G401 (cell line): ENCODE data around the gene IGF2BP1. TPM values are rescaled to one million over a fixed set of nuclear protein-coding genes. Genes with fewer than 3 reads are reported as not detected.

Experiments
- DNase-seq: peaks from one replicate; pipeline ENCODE4 v3.0.0-alpha.2; 2015; ENCODE audit warnings: low spot score
- in situ Hi-C: cut with HindIII; loops from 2 replicates; pipeline ENCODE4 v1.10.0; 2016; ENCODE audit warnings: low sequenced_read_pairs, mixed read lengths
- total RNA-seq: library from RNA; depleted of rRNA; stranded (reverse); fragments of >200 nt; shearing (Covaris generic); gene quantifications from 2 replicates; pipeline ENCODE4 v1.2.3, GENCODE V29; 2014; rRNA removed

Gene IGF2BP1
- total RNA-seq, result 63.0 and 86.2 TPM in 2 replicates

DNA sequence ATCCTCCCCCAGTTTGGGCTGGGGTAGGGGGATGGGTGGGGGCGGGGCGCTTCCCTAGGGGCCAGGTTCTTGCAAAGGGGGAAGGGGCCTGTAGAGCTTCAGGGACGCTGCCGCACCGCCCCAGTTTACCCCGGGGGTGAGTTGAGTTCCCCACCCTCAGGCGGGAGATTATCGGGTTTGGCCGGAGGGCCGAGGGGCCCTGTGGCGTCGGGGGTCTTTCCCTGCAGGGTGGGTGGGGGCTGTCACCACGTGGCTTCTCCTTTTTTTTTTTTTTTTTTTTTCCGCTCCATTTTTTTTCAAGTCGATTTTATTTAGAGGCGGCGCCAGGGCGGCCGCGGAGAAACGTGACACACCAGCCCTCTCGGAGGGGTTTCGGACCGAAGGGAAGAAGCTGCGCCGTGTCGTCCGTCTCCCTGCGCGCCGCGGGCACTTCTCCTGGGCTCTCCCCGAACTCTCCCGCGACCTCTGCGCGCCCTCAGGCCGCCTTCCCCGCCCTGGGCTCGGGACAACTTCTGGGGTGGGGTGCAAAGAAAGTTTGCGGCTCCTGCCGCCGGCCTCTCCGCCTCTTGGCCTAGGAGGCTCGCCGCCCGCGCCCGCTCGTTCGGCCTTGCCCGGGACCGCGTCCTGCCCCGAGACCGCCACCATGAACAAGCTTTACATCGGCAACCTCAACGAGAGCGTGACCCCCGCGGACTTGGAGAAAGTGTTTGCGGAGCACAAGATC is at the start of gene IGF2BP1:
Gene IGF2BP1 (plus strand): TSS at position 283 of the 724 bp plus-strand sequence. CDS start 361 bp downstream, at position 644.
- in situ Hi-C loops, result no loop called here
- DNase-seq, result peak; percentile 49

DNA sequence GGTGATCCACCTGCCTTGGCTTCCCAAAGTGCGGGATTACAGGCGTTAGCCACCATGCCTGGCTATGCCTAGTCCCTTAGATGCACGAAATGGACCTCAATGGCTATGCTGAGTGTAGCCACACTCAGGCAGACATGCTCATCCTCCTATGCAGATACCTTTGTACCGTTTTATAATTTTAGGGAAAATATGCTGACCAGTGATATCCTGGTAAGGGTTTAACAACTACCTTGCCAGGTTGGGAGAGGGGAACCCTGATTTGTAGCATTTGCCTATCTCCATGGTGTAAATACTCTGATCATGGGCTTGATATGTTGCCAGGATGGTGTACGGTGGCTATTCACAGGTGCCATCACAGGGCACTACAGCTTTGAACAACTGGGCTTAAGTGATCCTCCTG is 45.6 kb upstream of the IGF2BP1 start:
- no peak for DNase-seq
- in situ Hi-C loops, result no loop called here

DNA sequence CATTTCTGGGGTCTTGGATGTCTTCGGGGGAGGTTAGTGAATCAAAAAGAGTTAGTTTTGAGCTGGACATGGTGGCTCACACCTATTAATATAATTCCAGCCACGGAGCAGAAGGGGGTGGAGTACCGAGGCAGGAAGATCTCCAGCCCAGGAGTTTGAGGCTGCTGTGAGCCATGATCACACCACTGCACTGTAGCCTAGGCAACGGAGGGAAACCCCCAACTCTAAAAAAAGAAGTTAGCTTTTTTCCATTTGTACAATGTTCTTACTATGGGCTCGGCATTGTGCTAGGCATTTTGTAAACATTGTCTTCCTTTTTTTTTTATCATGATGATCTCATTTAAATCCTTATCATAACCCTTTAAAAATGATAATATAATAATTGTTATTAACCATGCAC is 44.3 kb upstream of the IGF2BP1 start:
- in situ Hi-C loops, result no loop called here
- no peak for DNase-seq

DNA sequence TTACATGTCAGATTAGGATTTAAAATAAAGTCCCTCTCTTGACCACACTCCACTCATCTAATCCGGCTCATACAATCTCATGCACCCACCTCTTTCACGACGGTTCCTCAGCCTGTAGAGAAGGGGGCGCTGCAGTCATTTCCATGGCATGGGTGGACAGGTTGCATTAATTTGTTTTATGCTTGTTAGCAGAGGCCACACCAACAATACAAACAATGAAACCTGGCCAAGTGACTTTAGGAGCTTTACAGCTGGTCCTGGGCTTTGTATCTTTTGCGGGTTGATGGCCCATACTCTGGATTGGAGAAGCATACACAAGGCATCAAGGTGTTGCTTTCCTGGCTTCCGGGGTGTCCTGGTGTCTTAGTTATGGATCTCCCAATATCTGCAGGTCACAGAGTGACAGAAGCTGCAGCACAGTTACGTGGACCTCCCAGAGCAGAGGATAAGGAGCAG is 42.9 kb upstream of the IGF2BP1 start:
- DNase-seq, result peak; percentile 43
- in situ Hi-C loops, result no loop called here

DNA sequence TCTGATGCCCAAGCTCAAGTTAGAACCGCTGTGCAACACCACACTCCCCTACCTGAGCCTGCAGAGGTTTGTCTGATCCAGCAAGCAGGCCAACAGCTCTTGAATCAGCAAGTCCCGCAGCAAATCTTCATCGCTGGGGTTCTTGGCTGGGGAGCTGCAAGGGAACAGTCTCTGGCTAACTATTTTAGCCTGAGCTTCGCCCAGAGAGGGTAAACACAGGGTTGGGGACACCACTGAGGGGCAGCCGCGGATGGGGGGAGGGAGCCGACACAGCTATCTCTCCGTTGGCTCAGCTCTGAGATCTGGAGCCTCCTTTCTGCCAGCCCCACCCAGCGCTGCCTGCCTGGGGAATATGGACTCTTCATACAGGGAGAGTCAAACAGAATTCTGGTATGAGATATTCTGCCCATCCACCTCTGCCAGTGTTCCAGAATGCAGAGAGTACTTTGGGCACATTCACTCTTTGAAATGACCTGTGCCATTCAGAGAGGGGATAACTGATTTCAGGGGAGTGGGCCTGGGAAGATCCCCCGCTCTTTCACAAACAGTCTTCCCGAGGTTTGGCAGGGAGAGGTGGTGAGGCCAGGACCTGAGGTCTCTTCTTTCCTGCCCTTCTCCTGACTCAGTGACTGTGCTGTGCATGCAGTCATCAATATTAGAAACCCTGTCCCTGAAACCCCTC is 36.2 kb upstream of the IGF2BP1 start:
- DNase-seq, result no peak
- in situ Hi-C loops, result no loop called here

DNA sequence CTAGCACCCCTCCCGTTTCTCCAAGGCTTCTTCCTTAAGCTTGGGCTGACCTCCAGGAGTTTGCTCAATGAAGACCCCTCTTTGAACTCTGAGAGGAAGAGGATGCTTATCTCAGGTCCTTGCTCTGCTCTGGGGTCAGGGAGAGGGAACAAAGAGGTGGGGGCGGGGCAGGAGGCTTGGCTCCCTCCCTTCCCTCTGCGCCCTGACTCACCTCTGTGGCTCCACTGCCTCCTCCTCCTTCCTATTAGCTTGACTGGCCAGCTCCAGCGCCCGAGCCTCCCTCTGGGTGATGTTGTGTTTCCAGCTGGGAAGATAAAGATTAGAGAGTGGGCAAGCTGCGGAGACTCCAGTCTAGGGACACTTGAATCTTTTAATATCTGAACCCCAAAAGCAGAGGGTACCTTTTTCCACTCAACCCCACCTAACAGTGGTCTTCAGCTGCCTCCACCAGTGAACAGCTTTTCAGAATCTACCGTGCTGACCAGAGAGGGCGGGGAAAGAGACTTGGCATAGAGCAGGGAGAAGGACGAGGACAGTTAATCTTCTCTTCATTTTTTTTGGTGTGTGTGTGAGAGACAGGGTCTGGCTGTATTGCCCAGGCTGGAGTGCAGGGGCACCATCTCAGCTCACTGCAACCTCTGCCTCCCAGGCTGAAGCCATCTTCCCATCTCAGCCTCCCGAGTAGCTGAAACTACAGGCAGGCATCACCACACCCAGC is 35.5 kb upstream of the IGF2BP1 start:
- in situ Hi-C loops, result no loop called here
- DNase-seq, result no peak

DNA sequence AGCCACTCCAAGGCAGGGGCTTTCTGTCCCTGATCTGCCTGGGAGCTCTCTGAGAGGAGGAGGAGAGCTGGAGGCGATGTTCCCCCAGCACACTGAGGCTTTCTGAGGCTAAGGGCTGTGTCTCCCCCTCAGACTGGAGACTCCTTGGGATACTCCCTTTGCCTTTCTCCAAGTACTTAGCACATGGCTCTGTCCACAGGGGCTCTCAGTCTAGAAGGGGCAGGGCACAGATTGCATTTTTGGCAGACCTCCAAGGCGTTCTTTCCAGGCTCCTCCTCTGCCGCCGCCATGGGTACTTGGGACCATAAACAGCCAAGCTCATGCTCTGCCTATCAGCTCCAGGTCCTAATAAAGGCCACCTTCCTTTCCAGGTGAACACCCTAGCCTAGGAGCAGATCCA is 27.0 kb upstream of the IGF2BP1 start:
- no peak for DNase-seq
- in situ Hi-C loops, result no loop called here

DNA sequence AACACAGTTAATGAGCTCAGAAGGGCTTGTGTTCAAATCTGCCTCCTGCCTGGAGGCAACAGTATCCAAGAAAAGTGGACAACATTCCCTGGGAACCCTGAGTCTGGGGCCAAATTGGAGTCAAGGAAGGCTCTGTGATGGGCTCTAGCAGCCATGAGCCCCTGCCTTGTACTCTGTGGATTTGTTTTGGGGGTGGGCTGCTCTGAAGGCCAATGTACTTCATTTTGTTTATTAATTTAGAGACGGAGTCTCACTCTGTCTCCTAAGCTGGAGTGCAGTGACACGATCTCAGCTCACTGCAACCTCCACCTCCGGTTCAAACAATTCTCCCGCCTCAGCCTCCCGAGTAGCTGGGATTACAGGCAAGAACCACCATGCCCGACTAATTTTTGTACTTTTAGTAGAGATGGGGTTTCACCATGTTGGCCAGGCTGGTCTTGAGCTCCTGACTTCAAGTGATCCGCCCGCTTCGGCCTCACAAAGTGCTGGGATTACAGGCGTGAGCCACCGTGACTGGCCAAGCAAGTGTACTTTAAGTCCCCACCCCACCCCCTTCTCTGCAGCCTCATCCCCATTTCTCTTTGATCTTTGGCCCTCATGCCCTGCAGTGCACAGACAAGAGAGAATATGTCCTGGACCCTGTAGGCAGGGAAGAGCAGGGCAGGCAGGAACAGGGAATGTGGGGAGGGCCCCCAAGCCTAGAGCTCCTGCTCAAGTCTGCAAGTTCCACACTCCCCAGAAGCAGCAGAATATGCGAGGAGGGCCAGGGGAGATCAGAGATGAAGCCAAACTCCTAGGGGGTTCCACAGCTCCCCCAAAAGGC is 26.1 kb upstream of the IGF2BP1 start:
- no peak for DNase-seq

DNA sequence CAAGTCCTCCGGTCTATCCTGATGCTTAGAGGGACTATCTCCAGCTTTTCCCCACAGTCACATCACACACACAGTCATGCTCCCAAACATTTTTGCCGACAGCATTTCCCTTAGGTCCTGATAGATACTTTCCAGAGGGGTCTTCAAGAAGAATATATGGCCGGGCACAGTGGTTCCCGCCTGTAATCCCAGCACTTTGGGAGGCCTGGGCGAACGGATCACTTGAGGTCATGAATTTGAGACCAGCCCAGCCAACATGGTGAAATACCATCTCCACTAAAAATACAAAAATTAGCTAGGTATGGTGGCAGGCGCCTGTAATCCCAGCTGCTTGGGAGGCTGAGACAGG is 24.5 kb upstream of the IGF2BP1 start:
- no peak for DNase-seq
- in situ Hi-C loops, result no loop called here

More for the DNA sequence above, 26.1 kb upstream of the IGF2BP1 start:
- in situ Hi-C loops, result no loop called here

DNA sequence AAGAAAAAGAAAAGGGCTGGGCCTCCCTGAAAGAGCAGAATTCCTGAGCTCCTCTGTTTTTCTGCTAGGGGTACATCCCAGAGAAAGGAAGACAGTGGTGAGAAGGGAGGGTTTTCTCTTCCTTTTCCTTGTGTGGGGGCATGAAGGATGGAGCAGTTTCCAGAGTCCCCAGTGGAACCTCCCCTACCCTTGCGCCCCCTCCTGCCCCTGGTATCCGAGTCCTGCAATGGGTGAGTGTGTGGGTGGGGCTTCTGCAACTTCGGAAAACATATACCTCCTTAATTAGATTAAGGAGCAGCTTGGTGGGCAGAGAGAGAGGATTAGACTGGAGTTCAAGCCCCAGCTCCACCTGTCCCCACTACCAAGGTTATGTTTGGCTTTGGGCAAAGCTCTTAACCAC is 23.4 kb upstream of the IGF2BP1 start:
- DNase-seq, result no peak
- in situ Hi-C loops, result no loop called here

DNA sequence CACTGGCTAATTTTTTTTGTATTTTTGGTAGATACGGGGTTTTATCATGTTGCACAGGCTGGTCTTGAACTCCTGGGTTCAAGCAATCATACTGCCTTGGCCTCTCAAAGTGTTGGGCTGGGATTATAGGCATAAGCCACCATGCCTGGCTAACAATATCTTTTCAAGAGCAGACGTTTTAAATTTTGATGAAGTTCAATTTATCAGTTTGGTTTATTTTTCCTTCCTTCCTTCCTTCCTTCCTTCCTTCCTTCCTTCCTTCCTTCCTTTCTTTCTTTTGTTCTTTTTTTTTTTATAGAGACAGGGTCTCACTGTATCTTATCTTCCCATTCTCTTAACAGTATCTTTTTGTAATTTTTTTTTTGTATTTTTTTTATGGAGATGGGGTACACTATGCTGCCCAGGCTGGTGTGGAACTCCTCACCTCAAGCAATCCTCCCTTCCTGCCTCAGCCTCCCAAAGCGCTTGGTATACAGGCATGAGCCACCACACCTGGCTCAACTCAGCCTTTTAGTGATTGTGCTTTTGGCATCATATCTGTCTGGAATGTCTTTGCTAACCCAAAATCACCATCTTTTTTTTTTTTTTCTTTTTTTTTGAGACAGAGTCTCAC is 15.2 kb upstream of the IGF2BP1 start:
- in situ Hi-C loops, result no loop called here
- no peak for DNase-seq

DNA sequence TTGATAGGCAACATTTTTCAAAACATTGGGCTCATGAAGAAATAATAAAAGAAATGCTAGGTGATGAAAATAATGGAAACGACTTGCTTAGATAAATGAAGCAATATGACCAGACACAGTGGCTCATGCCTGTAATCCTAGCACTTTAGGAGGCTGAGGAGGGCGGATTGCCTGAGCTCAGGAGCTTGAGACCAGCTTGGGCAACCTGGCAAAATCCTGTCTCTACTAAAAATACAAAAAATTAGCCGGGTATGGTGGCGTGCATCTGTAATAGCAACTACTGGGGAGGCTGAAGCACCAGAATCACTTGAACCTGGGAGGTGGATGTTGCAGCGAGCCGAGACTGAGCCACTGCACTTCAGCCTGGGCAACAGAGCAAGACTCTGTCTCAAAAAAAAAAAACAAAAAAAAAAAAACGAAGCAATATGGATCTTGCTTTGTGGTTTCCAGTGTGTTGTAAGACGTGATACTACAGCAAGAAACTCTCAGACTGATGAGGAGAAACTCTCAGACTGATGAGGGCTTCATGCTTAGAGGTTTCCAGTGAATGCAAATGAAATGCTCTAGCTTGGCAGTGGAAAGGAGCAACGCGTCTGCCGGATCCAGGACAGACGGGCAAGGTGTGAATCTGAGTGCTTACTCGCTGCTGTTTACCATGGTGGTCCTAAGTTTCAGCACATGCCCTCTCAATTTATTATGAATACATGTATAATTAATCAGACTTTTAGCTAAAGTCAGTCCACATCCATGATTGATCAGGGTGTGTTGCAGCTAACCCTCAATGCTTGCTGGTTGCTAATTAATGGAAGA is 11.5 kb upstream of the IGF2BP1 start:
- DNase-seq, result no peak
- in situ Hi-C loops, result no loop called here

DNA sequence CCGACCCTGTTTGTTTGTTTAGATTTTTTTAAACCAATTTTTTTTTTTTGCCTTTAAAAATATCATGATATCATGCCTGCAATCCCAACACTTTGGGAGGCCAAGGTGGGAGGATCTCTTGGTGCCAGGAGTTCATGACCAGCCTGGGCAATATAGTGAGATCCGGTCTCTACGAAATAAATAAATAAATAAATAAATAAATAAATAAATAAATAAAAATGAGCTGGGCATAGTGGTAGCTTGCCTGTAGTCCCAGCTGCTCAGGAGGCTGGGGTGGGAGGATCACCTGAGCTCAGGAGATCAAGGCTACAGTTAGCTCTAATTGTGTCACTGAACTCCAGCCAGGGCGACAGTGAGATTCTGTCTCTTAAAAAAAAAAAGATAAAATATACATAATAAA is 8.1 kb upstream of the IGF2BP1 start:
- in situ Hi-C loops, result no loop called here

DNA sequence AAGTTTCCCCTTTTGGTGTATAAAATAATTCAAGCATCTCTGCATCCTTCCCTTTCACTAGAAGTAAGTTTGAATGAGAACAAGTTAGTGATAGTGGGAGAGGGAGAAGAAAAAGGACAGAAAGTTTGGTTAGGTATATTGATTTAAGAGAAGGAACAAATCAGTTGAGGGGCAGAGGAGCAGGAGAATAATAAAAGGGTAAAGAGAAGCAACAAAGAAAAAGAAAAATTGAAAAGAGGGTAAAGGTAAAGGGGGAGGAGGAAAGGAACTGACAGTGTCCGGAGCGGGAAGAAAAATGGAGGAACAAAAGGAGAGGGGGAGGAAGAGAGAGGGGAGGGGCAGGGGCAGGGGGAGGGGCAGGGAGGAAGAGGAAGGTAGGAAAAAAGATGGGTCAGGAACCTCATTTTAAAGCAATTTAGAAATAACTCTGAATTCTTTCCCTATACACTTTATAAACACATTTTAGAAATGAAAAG is 6.3 kb upstream of the IGF2BP1 start:
- DNase-seq, result no peak
- in situ Hi-C loops, result no loop called here

More for the DNA sequence above, 8.1 kb upstream of the IGF2BP1 start:
- DNase-seq, result no peak

DNA sequence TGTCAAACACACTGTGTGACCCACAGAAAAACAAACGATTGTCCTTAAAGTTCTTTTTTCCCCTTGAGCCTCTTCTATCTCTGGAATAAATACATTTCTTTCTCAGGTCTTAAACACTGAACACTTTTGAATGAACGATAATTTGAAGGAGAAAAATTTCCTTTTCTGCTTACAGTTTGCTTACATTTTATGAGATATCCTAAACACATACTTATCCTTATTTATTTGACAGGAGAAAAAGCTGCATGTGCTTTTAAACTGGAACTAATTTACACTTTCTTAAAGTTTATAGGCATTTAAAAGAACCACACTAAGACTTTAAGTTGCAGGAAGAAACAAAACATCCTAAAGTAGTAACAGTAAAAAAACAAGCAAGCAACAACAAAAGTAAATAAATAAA is 4.7 kb upstream of the IGF2BP1 start:
- DNase-seq, result no peak
- in situ Hi-C loops, result no loop called here

DNA sequence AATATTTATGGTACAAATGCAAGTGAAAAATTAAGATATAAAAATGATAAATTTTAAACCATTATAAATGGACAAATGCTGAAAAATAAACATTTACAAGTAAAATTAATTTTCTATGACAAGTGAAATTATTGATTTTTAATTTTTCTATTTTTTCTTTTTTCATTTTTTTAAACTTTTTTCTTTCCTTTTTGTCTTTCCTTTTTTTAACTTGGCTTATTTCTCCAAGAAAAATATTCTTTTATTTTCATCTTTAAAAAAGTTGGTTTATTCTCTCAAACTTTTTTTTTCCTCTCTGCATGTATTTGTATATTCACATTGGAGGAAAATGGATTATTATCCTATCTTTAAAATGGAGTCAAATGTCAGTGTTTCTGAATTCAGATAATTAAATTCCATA is 3.9 kb upstream of the IGF2BP1 start:
- in situ Hi-C loops, result no loop called here

DNA sequence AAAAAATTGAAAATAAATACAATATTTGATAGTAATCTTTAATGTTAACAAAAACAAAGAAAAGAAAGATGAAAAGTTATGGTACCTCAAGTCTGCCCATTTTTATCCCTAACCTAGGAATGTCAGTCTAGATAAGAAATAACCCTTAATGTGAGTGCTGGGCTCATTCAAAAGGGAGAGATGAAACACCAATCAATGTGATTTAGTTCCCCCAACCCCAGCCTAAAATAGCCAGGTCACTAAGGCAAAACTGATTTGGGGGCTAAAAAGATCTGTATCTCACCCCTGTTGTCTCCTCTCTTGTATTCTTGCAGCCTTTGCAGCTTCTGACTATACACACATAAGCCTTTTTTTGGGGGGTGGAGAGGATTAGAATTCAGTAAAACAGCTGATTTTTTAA is 3.2 kb upstream of the IGF2BP1 start:
- no peak for DNase-seq
- in situ Hi-C loops, result no loop called here

More for the DNA sequence above, 3.9 kb upstream of the IGF2BP1 start:
- DNase-seq, result no peak
